Naive thymus-derived CD4-positive, alpha-beta T cell (primary cell): ENCODE measurements around the gene VIM. TPM values are rescaled to one million over a fixed set of nuclear protein-coding genes. Genes with fewer than 3 reads are reported as not detected.
A peak's percentile ranks its signal among the peaks of the same experiment; 100 is the strongest.

ENCODE experiments used
- ATAC-seq: fragments of 150-1000 bp; cut with Tn5 transposase; 2 replicates; pipeline ENCODE4 v1.10.0; 2021; ENCODE audit warnings: mild to moderate bottlenecking, moderate library complexity
- CTCF ChIA-PET: fragments of 350-600 bp; sonication (Branson Sonifier 250); formaldehyde crosslinking; loops from one replicate; lab custom pipeline; 2021; ENCODE audit warnings: antibody characterized with exemption; lab: Charles Lee
- POLR2A ChIA-PET: fragments of 350-600 bp; sonication (Branson Sonifier 250); formaldehyde crosslinking; loops from one replicate; lab custom pipeline; 2021; ENCODE audit warnings: antibody characterized with exemption, inconsistent platforms; lab: Charles Lee
- DNase-seq, 9 donors: peaks; one replicate each; pipeline versions ENCODE4 v3.0.0 to v3.0.0-alpha.2; 2020 to 2022; ENCODE audit warnings: mixed read lengths in 1 of 9
- H3K27ac ChIP-seq: one replicate; pipeline ENCODE4 v1.7.0; 2013; ENCODE audit warnings: mild to moderate bottlenecking, low read depth, low read length, moderate library complexity
- H3K27me3 ChIP-seq, 2 donors: one replicate each; pipeline ENCODE4 v1.7.0; 2013; ENCODE audit warnings: low read length in 2 of 2, mild to moderate bottlenecking in 2 of 2, moderate library complexity in 2 of 2; ENCODE audit not compliant: control insufficient read depth in 2 of 2, insufficient read depth in 2 of 2
- H3K36me3 ChIP-seq, 3 experiments: 1 replicate in 2 of 3; 2 replicates in 1 of 3; pipeline ENCODE4 v1.7.0; 2013; ENCODE audit warnings: low read length in 3 of 3, mild to moderate bottlenecking in 3 of 3, moderate library complexity in 1 of 3; ENCODE audit not compliant: insufficient read depth in 3 of 3, control insufficient read depth in 2 of 3
- H3K4me1 ChIP-seq, 2 donors: one replicate each; pipeline ENCODE4 v1.7.0; 2013; ENCODE audit warnings: low read length in 2 of 2, mild to moderate bottlenecking in 2 of 2, moderate library complexity in 1 of 2; ENCODE audit not compliant: control insufficient read depth in 2 of 2, insufficient read depth in 2 of 2
- H3K4me3 ChIP-seq: 2 replicates; pipeline ENCODE4 v1.7.0; 2013; ENCODE audit warnings: mild to moderate bottlenecking, low read length
- H3K9me3 ChIP-seq, 3 experiments: 1 replicate in 2 of 3; 2 replicates in 1 of 3; pipeline ENCODE4 v1.7.0; 2013; ENCODE audit warnings: low read length in 3 of 3; ENCODE audit not compliant: control insufficient read depth in 2 of 3
- H3K27ac Mint-ChIP-seq, 9 donors: one replicate each; pipeline ENCODE4 v1.8.0; 2020 to 2022; ENCODE audit warnings: mixed read lengths in 9 of 9, mild to moderate bottlenecking in 8 of 9, moderate library complexity in 5 of 9, inconsistent platforms in 2 of 9
- H3K27me3 Mint-ChIP-seq, 5 donors: one replicate each; pipeline ENCODE4 v1.8.0; 2021 to 2022; ENCODE audit warnings: mixed read lengths in 5 of 5, mild to moderate bottlenecking in 1 of 5
- H3K36me3 Mint-ChIP-seq, 5 donors: one replicate each; pipeline ENCODE4 v1.8.0; 2020 to 2022; ENCODE audit warnings: mixed read lengths in 5 of 5, mild to moderate bottlenecking in 3 of 5, inconsistent platforms in 1 of 5
- H3K4me1 Mint-ChIP-seq, 7 donors: one replicate each; pipeline ENCODE4 v1.8.0; 2020 to 2022; ENCODE audit warnings: mixed read lengths in 7 of 7, mild to moderate bottlenecking in 3 of 7, inconsistent platforms in 1 of 7
- H3K4me3 Mint-ChIP-seq, 10 donors: one replicate each; pipeline ENCODE4 v1.8.0; 2020 to 2022; ENCODE audit warnings: mild to moderate bottlenecking in 10 of 10, mixed read lengths in 10 of 10, moderate library complexity in 6 of 10, inconsistent platforms in 2 of 10
- H3K9me3 Mint-ChIP-seq, 11 donors: one replicate each; pipeline ENCODE4 v1.8.0; 2020 to 2022; ENCODE audit warnings: mixed read lengths in 11 of 11, mild to moderate bottlenecking in 4 of 11, inconsistent platforms in 1 of 11, moderate library complexity in 1 of 11
- intact Hi-C, 2 donors: fragments of 100-400 bp; cut with micrococcal nuclease; formaldehyde crosslinking; loops; one replicate each; pipeline ENCODE4 v1.15.1; 2023
- polyA plus RNA-seq, 2 donors: library from polyadenylated mRNA; unstranded; fragments of 300-500 nt; fragmentation: Illumina TruSeq; gene quantifications; one replicate each; pipeline ENCODE4 v1.2.3, GENCODE V29; 2021
- total RNA-seq, 6 experiments: library from RNA in 5 of 6; stranded (reverse) in 5 of 6; gene quantifications; 1 replicate in 5 of 6; 2 replicates in 1 of 6; pipeline ENCODE4 v1.2.3 and lab custom pipeline; 2021 to 2026

The VIM gene
- total and polyA plus RNA-seq, 7 experiments from 2014 or later = 399 to 2,181 (median 546) TPM

- Histone ChIP-seq H3K9me3 (no peaks in the 10 kb centered on the region), H3K4me1 (peaks cover 44 to 45% of the 10 kb centered on the region in 2 donors), H3K27ac (peak overlapping the region; percentile 83), H3K27me3 (no peaks in the 10 kb centered on the region), H3K36me3 (peaks cover 33 to 48% (median 34%) of the 10 kb centered on the region in 3 experiments), H3K4me3 (peak overlapping the region; percentile 93)
- H3K4me3 Mint-ChIP-seq = peak overlapping the region; percentile 87 to 100 (median 97)
- peaks cover 0 to 3% (median 0%) of the 10 kb centered on the region in 5 donors for H3K27me3 Mint-ChIP-seq
- peaks cover 5 to 51% (median 16%) of the 10 kb centered on the region in 5 donors for H3K36me3 Mint-ChIP-seq
- POLR2A ChIA-PET = interaction anchor here (0.6 to 8.3 kb wide), 34 partner anchors 8 to 418 kb away, joined by 3 to 167 read pairs (median 4); partner anchors contain the start of genes RSU1, STAM and TRDMT1
- peaks cover 23 to 65% (median 62%) of the 10 kb centered on the region in 7 donors for H3K4me1 Mint-ChIP-seq
- DNase-seq (peak; percentile 81 to 96 (median 95)), ATAC-seq (peak; percentile 62)
- intact Hi-C loops = loop anchor here (1.0 to 10.0 kb wide), 20 partner anchors 11 to 1429 kb away; partner anchors contain the start of genes ARL5B (in 2 of the 2), RSU1 (in 2 of the 2), STAM (in 2 of the 2) and TRDMT1 (in 2 of the 2)
- CTCF ChIA-PET = interaction anchor here (0.6 to 2.5 kb wide), 10 partner anchors 12 to 413 kb away, joined by 3 to 18 read pairs (median 5); partner anchors contain the start of genes RSU1 and TRDMT1
- H3K27ac Mint-ChIP-seq = peak overlapping the region; percentile 91 to 100 (median 97)
- H3K9me3 Mint-ChIP-seq = no peaks in the 10 kb centered on the region
Measured at GRCh38 chr10:17229967-17230682, 2.1 kb downstream of the VIM start.

DNA sequence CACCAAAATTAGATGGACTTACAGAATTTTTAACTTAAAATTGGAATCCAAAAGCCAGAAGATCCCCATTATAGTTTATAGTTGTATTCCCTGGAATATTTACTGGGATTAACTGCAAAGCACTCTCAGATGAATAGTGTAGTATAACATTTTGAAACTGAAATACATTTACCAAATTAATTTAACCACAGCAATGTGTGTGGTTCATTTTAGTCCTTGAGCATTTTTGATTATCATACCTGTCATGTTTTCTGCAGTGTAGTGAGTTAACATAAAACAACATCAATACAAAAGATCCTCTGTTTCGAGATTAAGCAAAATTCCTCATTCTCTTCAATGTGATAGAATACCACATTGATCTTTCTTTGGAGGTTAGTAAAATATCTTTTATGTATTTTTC lies 3.7 kb downstream of the VIM start:
- Histone ChIP-seq H3K9me3 (no peaks in the 10 kb centered on the region), H3K4me3 (no peak overlapping the region), H3K27me3 (no peaks in the 10 kb centered on the region), H3K36me3 (peaks cover 45 to 65% (median 50%) of the 10 kb centered on the region in 3 experiments), H3K27ac (peak overlapping the region; percentile 83), H3K4me1 (peaks cover 35 to 37% of the 10 kb centered on the region in 2 donors)
- H3K27ac Mint-ChIP-seq = peak overlapping the region; percentile 40 to 100 (median 97)
- no peak for ATAC-seq
- intact Hi-C loops = loop anchor here (2.0 to 10.0 kb wide), 4 partner anchors 197 to 795 kb away; partner anchors contain the start of genes PTER (in 1 of the 2) and STAM (in 1 of the 2)
- ChIA-PET CTCF (interaction anchor here (0.8 to 2.3 kb wide), 3 partner anchors 10 to 31 kb away, joined by 3 to 10 read pairs (median 3); partner anchors contain the start of gene TRDMT1), POLR2A (interaction anchor here (1.4 to 8.3 kb wide), 4 partner anchors 10 to 415 kb away, joined by 4 to 167 read pairs (median 82); partner anchors contain the start of genes RSU1 and TRDMT1)
- no peak for DNase-seq
- peaks cover 12 to 63% (median 28%) of the 10 kb centered on the region in 5 donors for H3K36me3 Mint-ChIP-seq
- H3K27me3 Mint-ChIP-seq = peaks cover 0 to 3% (median 0%) of the 10 kb centered on the region in 5 donors
- peak overlapping the region in 9 of 10 donors; percentile 19 to 100 (median 88) for H3K4me3 Mint-ChIP-seq
- H3K9me3 Mint-ChIP-seq = no peaks in the 10 kb centered on the region
- H3K4me1 Mint-ChIP-seq = peaks cover 22 to 68% (median 61%) of the 10 kb centered on the region in 7 donors

DNA sequence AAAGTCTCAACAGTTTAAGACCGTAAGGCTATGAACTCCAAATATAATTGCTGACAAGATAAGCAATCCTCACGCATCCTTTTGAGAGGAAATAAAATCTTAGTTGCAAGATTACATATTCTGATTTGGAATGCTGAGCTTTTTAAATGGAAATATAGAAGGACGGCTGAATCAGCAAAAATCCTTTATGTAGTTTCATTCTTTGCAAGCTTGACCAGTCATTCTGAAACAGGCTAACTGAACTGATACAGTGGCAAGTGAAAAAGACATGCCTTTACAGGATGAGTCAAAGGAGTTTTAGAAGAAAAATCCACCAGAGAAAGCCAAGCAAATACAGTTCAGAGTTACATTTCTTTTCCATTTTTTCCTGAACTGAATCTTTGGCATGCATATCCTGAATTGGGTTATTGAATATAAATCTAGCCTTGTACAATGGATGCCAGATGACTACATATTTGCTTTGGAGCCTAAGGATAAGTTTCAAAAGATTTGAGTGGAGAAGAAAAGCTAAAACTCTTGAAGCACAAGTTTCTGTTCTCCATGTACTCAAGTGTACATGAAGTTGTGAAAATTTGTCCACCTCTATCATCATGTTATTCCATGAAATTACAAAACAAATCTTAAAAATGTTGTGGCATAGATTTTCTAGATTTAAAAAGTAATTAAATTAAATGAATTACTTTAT lies 4.4 kb downstream of the VIM start:
- Mint-ChIP-seq H3K9me3 (no peaks in the 10 kb centered on the region), H3K4me1 (peaks cover 16 to 62% (median 55%) of the 10 kb centered on the region in 7 donors), H3K27ac (peak overlapping the region; percentile 40 to 100 (median 97)), H3K27me3 (peaks cover 0 to 3% (median 0%) of the 10 kb centered on the region in 5 donors), H3K4me3 (peak overlapping the region in 7 of 10 donors; percentile 10 to 100 (median 87)), H3K36me3 (peaks cover 12 to 63% (median 31%) of the 10 kb centered on the region in 5 donors)
- peak overlapping the region; percentile 57 for H3K27ac ChIP-seq
- H3K4me3 ChIP-seq = no peak overlapping the region
- DNase-seq = no peak
- no peaks in the 10 kb centered on the region for H3K9me3 ChIP-seq
- no peak for ATAC-seq
- H3K27me3 ChIP-seq = no peaks in the 10 kb centered on the region
- H3K4me1 ChIP-seq = peaks cover 30 to 31% of the 10 kb centered on the region in 2 donors
- ChIA-PET CTCF (interaction anchor here (0.9 kb wide), 1 partner anchor 31 kb away, joined by 3 read pairs; the partner anchor contains the start of gene TRDMT1), POLR2A (interaction anchor here (1.3 to 8.2 kb wide), 3 partner anchors 9 to 194 kb away, joined by 4 to 167 read pairs (median 4); partner anchors contain the start of gene TRDMT1)
- H3K36me3 ChIP-seq = peaks cover 45 to 71% (median 53%) of the 10 kb centered on the region in 3 experiments
- intact Hi-C loops = loop anchor here in 1 of 2 donors (5.0 to 10.0 kb wide), 2 partner anchors 280 to 412 kb away; partner anchors contain the start of gene STAM

- Histone ChIP-seq H3K27me3 (no peaks in the 10 kb centered on the region), H3K4me3 (no peak overlapping the region), H3K9me3 (no peaks in the 10 kb centered on the region), H3K27ac (peak overlapping the region; percentile 26), H3K4me1 (peaks cover 29 to 31% of the 10 kb centered on the region in 2 donors), H3K36me3 (peaks cover 45 to 77% (median 54%) of the 10 kb centered on the region in 3 experiments)
- H3K4me3 Mint-ChIP-seq = peak overlapping the region in 2 of 10 donors; percentile 30 to 56
- ATAC-seq (no peak), DNase-seq (no peak)
- peaks cover 12 to 65% (median 31%) of the 10 kb centered on the region in 5 donors for H3K36me3 Mint-ChIP-seq
- H3K9me3 Mint-ChIP-seq = no peaks in the 10 kb centered on the region
- intact Hi-C loops = loop anchor here in 1 of 2 donors (5.0 to 10.0 kb wide), 2 partner anchors 279 to 411 kb away; partner anchors contain the start of gene STAM
- peaks cover 0 to 3% (median 0%) of the 10 kb centered on the region in 5 donors for H3K27me3 Mint-ChIP-seq
- POLR2A ChIA-PET = interaction anchor here (0.7 to 8.2 kb wide), 5 partner anchors 8 to 312 kb away, joined by 3 to 167 read pairs (median 4); partner anchors contain the start of gene TRDMT1
- peak overlapping the region in 8 of 9 donors; percentile 5 to 93 (median 62) for H3K27ac Mint-ChIP-seq
- CTCF ChIA-PET = interaction anchor here (0.6 kb wide), 1 partner anchor 59 kb away, joined by 3 read pairs; no protein-coding TSS in a partner anchor
- peaks cover 11 to 57% (median 48%) of the 10 kb centered on the region in 7 donors for H3K4me1 Mint-ChIP-seq
Measured at GRCh38 chr10:17233286-17233991, 5.4 kb downstream of the VIM start.

GRCh38 chr10:17234431-17234945 lies 6.4 kb downstream of the VIM start:
- H3K4me1 Mint-ChIP-seq = peaks cover 11 to 58% (median 48%) of the 10 kb centered on the region in 7 donors
- peak overlapping the region in 7 of 10 donors; percentile 15 to 65 (median 45) for H3K4me3 Mint-ChIP-seq
- CTCF ChIA-PET = interaction anchor here (1.3 kb wide), 1 partner anchor 392 kb away, joined by 4 read pairs; no protein-coding TSS in a partner anchor
- no peak for ATAC-seq
- H3K36me3 Mint-ChIP-seq = peaks cover 12 to 62% (median 31%) of the 10 kb centered on the region in 5 donors
- H3K9me3 Mint-ChIP-seq = no peaks in the 10 kb centered on the region
- Histone ChIP-seq H3K27ac (peak overlapping the region; percentile 55), H3K4me3 (no peak overlapping the region), H3K27me3 (no peaks in the 10 kb centered on the region), H3K36me3 (peaks cover 45 to 72% (median 57%) of the 10 kb centered on the region in 3 experiments), H3K4me1 (peaks cover 29 to 31% of the 10 kb centered on the region in 2 donors), H3K9me3 (no peaks in the 10 kb centered on the region)
- H3K27me3 Mint-ChIP-seq = no peaks in the 10 kb centered on the region
- intact Hi-C loops = loop anchor here in 1 of 2 donors (5.0 to 10.0 kb wide), 2 partner anchors 278 to 410 kb away; partner anchors contain the start of gene STAM
- DNase-seq = no peak
- POLR2A ChIA-PET = interaction anchor here (0.6 to 8.2 kb wide), 4 partner anchors 29 to 313 kb away, joined by 3 to 167 read pairs (median 4); partner anchors contain the start of gene TRDMT1
- H3K27ac Mint-ChIP-seq = peak overlapping the region in 8 of 9 donors; percentile 68 to 93 (median 84)
